ENCODE data around the gene MBP. TPM values are rescaled to one million over a fixed set of nuclear protein-coding genes. Genes with fewer than 3 reads are reported as not detected.
A peak's percentile ranks its signal among the peaks of the same experiment; 100 is the strongest.
"Not testable (repeated sequence)": the region's sequence is repeated elsewhere in the genome, so short reads cannot be mapped to it uniquely, and the experiment has no call there.

MBP gene
- total and polyA plus RNA-seq, 8 donors: 6.3 to 33.5 (median 20.7) TPM

GRCh38 chr18:76972241-76972640, 160.3 kb downstream of the MBP start:
- Histone ChIP-seq H3K4me3 (no peak overlapping the region), H3K9me3 (no peaks in the 10 kb centered on the region), H3K27ac (no peak overlapping the region), H3K4me1 (no peaks in the 10 kb centered on the region), H3K27me3 (no peaks in the 10 kb centered on the region), H3K36me3 (no peaks in the 10 kb centered on the region)
- intact Hi-C loops (cut with DNase I): no loop called here
- no peak for DNase-seq
- no peak for TF ChIP-seq CTCF (IDR thresholded peaks at IDR 0.05)
- no peak for FAIRE-seq
- no peak for ATAC-seq
- WGBS, 2 donors: 90 to 92% methylated on average over 6 of the region's 6 CpGs

- Histone ChIP-seq H3K9me3 (no peaks in the 10 kb centered on the region), H3K27me3 (no peaks in the 10 kb centered on the region), H3K27ac (no peak overlapping the region), H3K4me3 (no peak overlapping the region), H3K4me1 (no peaks in the 10 kb centered on the region), H3K36me3 (no peaks in the 10 kb centered on the region)
- WGBS, 2 donors: 84 to 89% methylated on average over 11 of the region's 11 CpGs
- FAIRE-seq (no peak), ATAC-seq (no peak), DNase-seq (no peak)
- intact Hi-C loops (cut with DNase I): no loop called here
- TF ChIP-seq CTCF (IDR thresholded peaks at IDR 0.05): no peak
These were observed 161.6 kb downstream of the MBP start for GRCh38 chr18:76970770-76971559.

DNA sequence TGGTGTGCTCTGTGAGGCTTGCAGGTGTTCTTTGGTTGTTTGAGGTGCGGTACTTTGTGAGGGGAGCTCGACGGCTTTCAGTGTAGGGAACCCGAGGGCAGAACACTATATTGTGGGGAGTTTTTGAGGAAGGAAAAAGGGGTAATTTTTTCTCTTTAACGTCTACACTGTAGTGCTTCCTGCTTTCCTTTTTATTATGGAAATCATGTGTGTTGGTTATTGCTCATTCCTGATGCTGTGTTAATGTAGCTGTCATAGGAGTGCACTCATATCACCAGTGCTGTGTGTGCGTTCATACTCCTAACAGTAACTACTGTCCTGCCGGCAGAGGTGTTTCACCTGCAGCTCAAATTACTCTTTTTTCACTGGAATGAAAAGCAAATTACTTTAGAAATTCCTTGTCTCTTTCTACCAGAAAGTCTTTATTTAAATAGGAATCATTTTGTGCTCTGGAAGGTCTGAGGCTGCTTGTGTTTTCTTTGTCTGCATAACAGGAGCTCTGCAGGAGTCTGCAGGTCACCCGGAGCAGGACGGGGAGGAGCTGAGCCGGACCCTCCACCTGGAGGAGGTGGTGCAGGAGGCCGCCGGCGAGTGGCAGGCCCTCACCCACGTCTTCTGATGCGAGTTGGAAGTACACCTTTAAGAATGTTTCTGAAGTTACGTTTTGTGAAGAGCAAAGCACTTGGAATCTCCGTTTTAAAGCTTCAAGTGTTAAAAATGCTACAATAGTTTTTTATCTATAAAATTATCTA, 164.7 kb downstream of the MBP start:
- H3K27ac ChIP-seq: no peak overlapping the region
- 66 to 71% methylated on average over 17 of the region's 17 CpGs for WGBS, 2 donors
- no peaks in the 10 kb centered on the region for H3K9me3 ChIP-seq
- FAIRE-seq (no peak), DNase-seq (no peak), ATAC-seq (no peak)
- TF ChIP-seq CTCF (IDR thresholded peaks at IDR 0.05): no peak
- intact Hi-C loops (cut with DNase I): no loop called here
- H3K36me3 ChIP-seq: no peaks in the 10 kb centered on the region
- no peaks in the 10 kb centered on the region for H3K27me3 ChIP-seq
- no peaks in the 10 kb centered on the region for H3K4me1 ChIP-seq
- H3K4me3 ChIP-seq: no peak overlapping the region

DNA sequence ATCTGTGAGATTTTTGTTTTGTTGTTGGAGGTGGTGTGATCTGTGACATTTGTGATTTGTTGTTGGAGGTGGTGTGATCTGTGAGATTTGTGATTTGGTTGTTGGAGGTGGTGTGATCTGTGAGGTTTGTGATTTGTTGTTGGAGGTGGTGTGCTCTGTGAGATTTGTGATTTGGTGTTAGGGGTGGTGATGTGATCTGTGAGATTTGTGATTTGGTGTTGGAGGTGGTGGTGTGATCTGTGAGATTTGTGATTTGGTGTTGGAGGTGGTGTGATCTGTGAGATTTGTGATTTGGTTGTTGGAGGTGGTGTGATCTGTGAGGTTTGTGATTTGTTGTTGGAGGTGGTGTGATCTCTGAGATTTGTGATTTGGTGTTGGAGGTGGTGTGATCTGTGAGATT, 165.3 kb downstream of the MBP start:
- DNase-seq; H3K4me3 ChIP-seq; H3K27ac ChIP-seq; H3K9me3 ChIP-seq; intact Hi-C loops (cut with DNase I); H3K36me3 ChIP-seq; H3K4me1 ChIP-seq; ATAC-seq; H3K27me3 ChIP-seq: not testable (repeated sequence)
- FAIRE-seq: peak; percentile 92

DNA sequence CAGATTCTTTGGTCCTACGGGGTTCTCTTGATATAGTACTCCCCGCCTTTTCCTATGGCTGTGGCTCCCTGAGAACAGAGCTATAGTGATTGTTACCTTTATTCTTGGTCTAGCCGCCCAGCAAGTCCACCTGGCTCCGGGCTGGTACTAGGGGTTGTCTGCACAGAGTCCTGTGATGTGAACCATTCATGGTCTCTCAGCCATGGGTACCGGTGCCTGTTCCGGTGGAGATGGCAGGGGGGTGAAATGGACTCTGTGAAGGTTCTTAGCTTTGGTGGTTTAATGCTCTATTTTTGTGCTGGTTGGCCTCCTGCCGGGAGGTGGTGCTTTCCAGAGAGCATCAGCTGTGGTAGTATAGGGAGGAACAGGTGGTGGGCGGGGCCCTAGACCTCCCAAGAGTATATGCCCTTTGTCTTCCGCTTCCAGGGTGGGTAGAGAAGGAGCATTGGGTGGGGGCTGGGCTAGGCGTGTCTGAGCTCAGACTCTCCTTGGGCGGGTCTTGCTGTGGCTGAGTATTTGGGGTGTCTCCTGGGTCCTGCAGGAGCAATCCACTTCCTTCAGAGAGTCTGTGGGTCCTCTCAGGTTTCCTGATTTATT, 166.9 kb downstream of the MBP start:
- H3K27me3 ChIP-seq; intact Hi-C loops (cut with DNase I); H3K4me3 ChIP-seq; H3K9me3 ChIP-seq; DNase-seq; ATAC-seq; H3K4me1 ChIP-seq; FAIRE-seq; H3K36me3 ChIP-seq; H3K27ac ChIP-seq: not testable (repeated sequence)
- WGBS, 2 donors: 94 to 97% methylated on average over 10 to 11 of the region's 11 CpGs
